ENCODE measurements around the gene FNDC8. TPM values are rescaled to one million over a fixed set of nuclear protein-coding genes. Genes with fewer than 3 reads are reported as not detected.
"Not testable (repeated sequence)": the region's sequence is repeated elsewhere in the genome, so short reads cannot be mapped to it uniquely, and the experiment has no call there.

FNDC8 gene
- total and polyA plus RNA-seq, 2 of the 8 experiments (the other 6 are each of a cell fraction or from before 2014, with no cell fraction given): not detected

DNA sequence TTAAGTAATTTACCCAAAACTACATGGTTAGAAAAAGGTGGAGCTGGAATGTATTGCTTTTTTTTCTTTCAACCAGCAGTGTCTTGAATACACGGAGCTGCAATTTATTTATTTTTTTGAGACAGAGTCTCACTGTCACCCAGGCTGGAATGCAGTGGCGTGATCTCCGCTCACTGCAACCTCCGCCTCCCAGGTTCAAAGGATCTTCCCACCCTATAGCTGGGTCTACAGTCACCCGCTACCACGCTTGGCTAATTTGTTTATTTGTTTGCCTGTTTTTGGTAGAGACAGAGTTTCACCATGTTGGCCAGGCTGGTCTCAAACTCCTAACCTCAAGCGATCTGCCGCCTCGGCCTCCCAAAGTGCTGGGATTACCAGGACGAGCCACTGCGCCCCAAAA, 30.7 kb upstream of the FNDC8 start:
- H2BK5ac ChIP-seq (ENCODE audit: low read depth, low read length); H3K9ac ChIP-seq (replicated peaks in 1 of 4; ENCODE audit: extremely low read depth in 1 of 4, low read depth in 3 of 4, low read length in 3 of 4); H3K27ac ChIP-seq (ENCODE audit: low read depth, low read length); H4K20me1 ChIP-seq (replicated peaks in 1 of 2; ENCODE audit: control insufficient read depth in 1 of 2, insufficient read depth in 2 of 2, low read length in 2 of 2); H3K27me3 ChIP-seq (replicated peaks in 1 of 4; ENCODE audit: control insufficient read depth in 3 of 4, extremely low read depth in 1 of 4, insufficient read depth in 3 of 4, low read length in 3 of 4); H3K14ac ChIP-seq (ENCODE audit: insufficient read length); H2BK12ac ChIP-seq (ENCODE audit: low read depth, low read length); H3K23ac ChIP-seq (ENCODE audit: insufficient read length); H4K91ac ChIP-seq (replicated peaks; ENCODE audit: insufficient read length, low read length); H3K9me3 ChIP-seq (ENCODE audit: insufficient read depth in 2 of 2, low read depth in 1 of 2, low read length in 1 of 2); H3K4ac ChIP-seq (replicated peaks; ENCODE audit: insufficient read length, low read depth, low read length); H2AK5ac ChIP-seq (ENCODE audit: low read depth, low read length); H3K36me3 ChIP-seq (ENCODE audit: control insufficient read depth in 2 of 4, insufficient read depth in 4 of 4, low read length in 3 of 4); FAIRE-seq; H3K4me2 ChIP-seq (ENCODE audit: insufficient read depth in 1 of 2, low read depth in 2 of 2, low read length in 2 of 2); H2AFZ ChIP-seq (ENCODE audit: low read length); H2BK20ac ChIP-seq (ENCODE audit: low read length); H4K5ac ChIP-seq (ENCODE audit: insufficient read length, low read depth, low read length); H2BK120ac ChIP-seq (replicated peaks; ENCODE audit: low read depth, low read length); H4K8ac ChIP-seq (ENCODE audit: extremely low read depth, insufficient read depth, low read length); DNase-seq (ENCODE audit: low read depth in 1 of 2, low spot score in 2 of 2); H3K56ac ChIP-seq (replicated peaks; ENCODE audit: insufficient read length, low read depth, low read length); H3K4me3 ChIP-seq (ENCODE audit: extremely low read depth in 1 of 4, insufficient read depth in 2 of 4, low read depth in 3 of 4, low read length in 4 of 4); H2BK15ac ChIP-seq (ENCODE audit: low read length); H3K18ac ChIP-seq (ENCODE audit: extremely low read depth, low read length); H3K79me2 ChIP-seq (ENCODE audit: control insufficient read depth in 1 of 2, insufficient read depth in 2 of 2, low read length in 2 of 2); H3K79me1 ChIP-seq (ENCODE audit: low read depth, low read length): not testable (repeated sequence)
- ChIA-PET CTCF (ENCODE audit: partially characterized antibody) (interaction anchor here (0.6 to 3.5 kb wide), 11 partner anchors 12 to 511 kb away, joined by 3 to 22 read pairs (median 5); partner anchors contain the start of genes RAD51D and RFFL), POLR2A (ENCODE audit: partially characterized antibody) (interaction anchor here (0.6 to 2.5 kb wide), 4 partner anchors 26 to 110 kb away, joined by 3 to 5 read pairs (median 3); partner anchors contain the start of gene NLE1)
- WGBS, 2 experiments (ENCODE audit: extremely low coverage in 1 of 2, insufficient coverage in 1 of 2, insufficient read length in 1 of 2, insufficient replicate concordance in 2 of 2, low coverage in 1 of 2, low lambda C conversion rate in 2 of 2, missing lambda C conversion rate in 1 of 2): 95% methylated on average over 11 of the region's 11 CpGs; no CpG with 5 or more reads in 1 of the 2 experiments
- H3K23me2 ChIP-seq (ENCODE audit: low read depth, low read length): peaks cover 12% of the 10 kb centered on the region; the same call in 1 of the 2 replicates
- H3K4me1 ChIP-seq (replicated peaks in 1 of 4; ENCODE audit: control insufficient read depth in 3 of 4, insufficient read depth in 4 of 4, low read length in 3 of 4): peaks cover 6 to 19% (median 8%) of the 10 kb centered on the region in 4 experiments
